HEK293T (cell line): ENCODE data around the gene GKN2.

ENCODE experiments used
- FOXK2 ChIP-seq: fragments of 450-650 bp; IDR thresholded peaks from 2 replicates; pipeline ENCODE4 v1.6.1; 2016; ENCODE audit warnings: mild to moderate bottlenecking
- FOXM1 ChIP-seq: fragments of 450-650 bp; IDR thresholded peaks from 2 replicates; pipeline ENCODE4 v1.6.1; 2017; ENCODE audit warnings: mild to moderate bottlenecking, borderline replicate concordance
- SP1 ChIP-seq: fragments of 450-650 bp; IDR thresholded peaks from 2 replicates; pipeline ENCODE4 v1.6.1; 2017
- SUZ12 ChIP-seq: fragments of 450-650 bp; IDR thresholded peaks from 2 replicates; pipeline ENCODE4 v1.6.1; 2016; ENCODE audit warnings: mild to moderate bottlenecking
- ZNF384 ChIP-seq: fragments of 450-650 bp; IDR thresholded peaks from 2 replicates; pipeline ENCODE4 v1.6.1; 2016

DNA sequence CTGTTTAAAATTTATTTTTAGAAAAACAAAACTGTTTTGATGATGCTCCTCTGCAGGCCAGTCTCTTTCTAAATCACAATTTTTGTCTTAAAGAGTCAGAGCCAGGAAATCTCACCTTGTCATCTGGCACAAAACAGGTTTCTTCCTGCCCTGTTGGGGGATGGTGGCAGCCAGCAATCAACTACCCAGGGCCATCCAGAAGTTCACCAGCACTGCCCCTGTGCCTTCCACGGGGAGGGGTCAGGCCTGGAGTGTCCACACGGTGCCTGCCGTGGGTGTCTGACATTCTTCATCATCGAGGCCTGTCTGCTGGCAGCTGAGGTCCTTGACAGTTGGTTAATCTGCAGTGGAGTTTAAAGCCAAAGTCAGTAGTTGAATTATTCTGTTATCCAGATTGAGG is 41.4 kb downstream of the GKN2 start:
- TF ChIP-seq FOXK2 (no peak), FOXM1 (no peak), SP1 (no peak), SUZ12 (no peak), ZNF384 (no peak)
